IMR-90 (cell line): ENCODE results near the gene NAA30. TPM values are rescaled to one million over a fixed set of nuclear protein-coding genes. Genes with fewer than 3 reads are reported as not detected.

Experiments used
- ATAC-seq: fragments of 200-7000 bp; cut with Tn5 transposase; 2 replicates; pipeline ENCODE4 v1.9.1; 2020; ENCODE audit warnings: low read depth, mild to moderate bottlenecking, moderate library complexity
- BruUV-seq: library from RNA; stranded (reverse); fragments of 400-500 nt; replicated peaks from 2 replicates; lab custom pipeline; 2021; lab: Mats Ljungman, UMichigan
- CTCF ChIA-PET: fragments of 300-600 bp; formaldehyde crosslinking; extraction: SDS; loops from one replicate; lab custom pipeline; 2021; ENCODE audit warnings: antibody characterized with exemption; lab: Yijun Ruan, JAX
- POLR2A ChIA-PET: fragments of 300-600 bp; sonication (Branson Sonifier 250); formaldehyde crosslinking; loops from one replicate; lab custom pipeline; 2022; ENCODE audit warnings: antibody characterized with exemption; ENCODE audit not compliant: unreplicated experiment; lab: Charles Lee
- DNase-seq: peaks from one replicate; pipeline ENCODE4 v3.0.0; 2013
- H2AFZ ChIP-seq: replicated peaks from 2 replicates; pipeline ENCODE3; 2013; ENCODE audit warnings: low read length, mild to moderate bottlenecking; ENCODE audit not compliant: poor library complexity
- H2AK5ac ChIP-seq: 2 replicates; pipeline ENCODE4 v1.6.1; 2013; ENCODE audit warnings: low read depth, low read length, inconsistent platforms
- H2AK9ac ChIP-seq: replicated peaks from 2 replicates; pipeline ENCODE3; 2013; ENCODE audit warnings: mild to moderate bottlenecking, low read depth, low read length, moderate library complexity; ENCODE audit not compliant: poor library complexity
- H2BK120ac ChIP-seq: 2 replicates; pipeline ENCODE4 v1.6.1; 2013; ENCODE audit warnings: low read depth, low read length, inconsistent platforms
- H2BK15ac ChIP-seq: 3 replicates; pipeline ENCODE4 v1.6.1; 2013; ENCODE audit warnings: low read depth, low read length, inconsistent platforms
- H2BK20ac ChIP-seq: 2 replicates; pipeline ENCODE4 v1.6.1; 2013; ENCODE audit warnings: low read depth, mild to moderate bottlenecking, inconsistent platforms, low read length, moderate library complexity
- H2BK5ac ChIP-seq: 2 replicates; pipeline ENCODE4 v1.6.1; 2013; ENCODE audit warnings: mild to moderate bottlenecking, low read depth, low read length, inconsistent platforms; ENCODE audit not compliant: poor library complexity, severe bottlenecking
- H3K14ac ChIP-seq: replicated peaks from 2 replicates; pipeline ENCODE4 v1.6.1; 2013; ENCODE audit warnings: low read depth, low read length, inconsistent platforms
- H3K18ac ChIP-seq: 2 replicates; pipeline ENCODE4 v1.6.1; 2013; ENCODE audit warnings: low read depth, low read length, control low read depth
- H3K23ac ChIP-seq: 2 replicates; pipeline ENCODE4 v1.6.1; 2013; ENCODE audit warnings: low read depth, low read length, inconsistent platforms
- H3K27ac ChIP-seq: 2 replicates; pipeline ENCODE4 v1.5.1; 2013; ENCODE audit warnings: mild to moderate bottlenecking, control low read depth, low read length; ENCODE audit not compliant: insufficient read depth
- H3K27me3 ChIP-seq: 2 replicates; pipeline ENCODE4 v1.6.1; 2013; ENCODE audit warnings: low read length; ENCODE audit not compliant: control insufficient read depth, insufficient read depth
- H3K36me3 ChIP-seq: 2 replicates; pipeline ENCODE4 v1.6.1; 2013; ENCODE audit warnings: low read length, mixed read lengths; ENCODE audit not compliant: control insufficient read depth, insufficient read depth
- H3K4ac ChIP-seq: 2 replicates; pipeline ENCODE4 v1.6.1; 2013; ENCODE audit warnings: low read depth, low read length, inconsistent platforms
- H3K4me1 ChIP-seq: 2 replicates; pipeline ENCODE4 v1.6.1; 2013; ENCODE audit warnings: low read length, mixed read lengths; ENCODE audit not compliant: control insufficient read depth, insufficient read depth
- H3K4me2 ChIP-seq: 2 replicates; pipeline ENCODE4 v1.6.1; 2013; ENCODE audit warnings: low read depth, mild to moderate bottlenecking, control low read depth, low read length, moderate library complexity
- H3K4me3 ChIP-seq: 2 replicates; pipeline ENCODE4 v1.5.1; 2013; ENCODE audit warnings: low read depth, mild to moderate bottlenecking, control low read depth, low read length, moderate library complexity; ENCODE audit not compliant: insufficient read depth
- H3K56ac ChIP-seq: 2 replicates; pipeline ENCODE4 v1.6.1; 2013; ENCODE audit warnings: low read length, inconsistent platforms; ENCODE audit not compliant: insufficient read depth; ENCODE audit errors: extremely low read depth
- H3K79me1 ChIP-seq, 2 experiments: 2 replicates each; pipeline ENCODE4 v1.6.1; 2013; ENCODE audit warnings: low read length in 2 of 2, inconsistent platforms in 1 of 2, low read depth in 1 of 2
- H3K9ac ChIP-seq: 2 replicates; pipeline ENCODE4 v1.6.1; 2013; ENCODE audit warnings: low read depth, low read length, control low read depth
- H3K9me1 ChIP-seq: 2 replicates; pipeline ENCODE4 v1.6.1; 2013; ENCODE audit warnings: low read length, inconsistent platforms; ENCODE audit not compliant: insufficient read depth
- H3K9me3 ChIP-seq: 2 replicates; pipeline ENCODE4 v1.6.1; 2013; ENCODE audit warnings: low read length; ENCODE audit not compliant: control insufficient read depth, insufficient read depth
- H4K20me1 ChIP-seq: 2 replicates; pipeline ENCODE4 v1.6.1; 2013; ENCODE audit warnings: low read length, inconsistent platforms; ENCODE audit not compliant: insufficient read depth
- H4K5ac ChIP-seq: 2 replicates; pipeline ENCODE4 v1.6.1; 2013; ENCODE audit warnings: mild to moderate bottlenecking, low read depth, low read length, control low read depth
- H4K8ac ChIP-seq, 2 experiments: 2 replicates each; pipeline ENCODE4 v1.6.1; 2013; ENCODE audit warnings: low read depth in 2 of 2, low read length in 2 of 2, control low read depth in 1 of 2, inconsistent platforms in 1 of 2
- H4K91ac ChIP-seq: 2 replicates; pipeline ENCODE4 v1.6.1; 2013; ENCODE audit warnings: low read depth, low read length, inconsistent platforms; ENCODE audit not compliant: insufficient read depth
- BHLHE40 ChIP-seq: fragments of 150-350 bp; IDR thresholded peaks from 2 replicates; pipeline ENCODE4 v1.6.1; 2016; ENCODE audit warnings: mild to moderate bottlenecking, low read depth, low read length
- CEBPB ChIP-seq: IDR thresholded peaks from 2 replicates; pipeline ENCODE4 v1.6.1; 2012; ENCODE audit warnings: low read depth, low read length, improper control_type of control experiment
- CHD1 ChIP-seq: IDR thresholded peaks from 2 replicates; pipeline ENCODE4 v1.6.1; 2012; ENCODE audit warnings: low read depth, low read length, improper control_type of control experiment
- ELK1 ChIP-seq: fragments of 150-350 bp; IDR thresholded peaks from 2 replicates; pipeline ENCODE4 v1.6.1; 2016; ENCODE audit warnings: low read depth, mild to moderate bottlenecking, low read length, moderate library complexity, borderline replicate concordance
- FOS ChIP-seq: fragments of 150-350 bp; IDR thresholded peaks from 2 replicates; pipeline ENCODE4 v1.6.1; 2016; ENCODE audit warnings: low read depth, low read length
- MAFK ChIP-seq: IDR thresholded peaks from 2 replicates; pipeline ENCODE4 v1.6.1; 2012; ENCODE audit warnings: low read depth, low read length, improper control_type of control experiment
- MAZ ChIP-seq: IDR thresholded peaks from 2 replicates; pipeline ENCODE4 v1.6.1; 2012; ENCODE audit warnings: low read depth, mild to moderate bottlenecking, low read length, improper control_type of control experiment, moderate library complexity, borderline replicate concordance
- MXI1 ChIP-seq: IDR thresholded peaks from 2 replicates; pipeline ENCODE4 v1.6.1; 2012; ENCODE audit warnings: low read depth, mild to moderate bottlenecking, low read length, moderate library complexity, borderline replicate concordance
- NFE2L2 ChIP-seq: fragments of 150-350 bp; IDR thresholded peaks from 2 replicates; pipeline ENCODE4 v1.6.1; 2016; ENCODE audit warnings: low read depth, mild to moderate bottlenecking, low read length
- POLR2A ChIP-seq: IDR thresholded peaks from 2 replicates; pipeline ENCODE4 v1.6.1; 2012; ENCODE audit warnings: mild to moderate bottlenecking, low read depth, low read length
- RAD21 ChIP-seq: IDR thresholded peaks from 2 replicates; pipeline ENCODE4 v1.6.1; 2012; ENCODE audit warnings: low read length, improper control_type of control experiment
- RCOR1 ChIP-seq: IDR thresholded peaks from 2 replicates; pipeline ENCODE4 v1.6.1; 2012; ENCODE audit warnings: mild to moderate bottlenecking, low read length, improper control_type of control experiment; ENCODE audit not compliant: insufficient replicate concordance
- RFX5 ChIP-seq: IDR thresholded peaks from 2 replicates; pipeline ENCODE4 v1.8.0; 2012; ENCODE audit warnings: low read depth, mild to moderate bottlenecking, low read length, moderate library complexity
- SMC3 ChIP-seq: fragments of 150-350 bp; IDR thresholded peaks from 2 replicates; pipeline ENCODE4 v1.6.1; 2016; ENCODE audit warnings: low read depth, mild to moderate bottlenecking, antibody characterized with exemption, low read length, moderate library complexity
- WGBS, 2 experiments: methylation state at CpG; one replicate each; pipeline versions ENCODE4 v1.1.5 to v1.1.7; 2013; ENCODE audit warnings: missing lambda C conversion rate in 2 of 2; ENCODE audit not compliant: insufficient read length in 1 of 2; ENCODE audit errors: extremely low coverage in 2 of 2; 5-methylcytosine and 5-hydroxymethylcytosine counted together
- dilution Hi-C: fragments of 300-500 bp; cut with HindIII; formaldehyde crosslinking; loops from one replicate; pipeline ENCODE4 v1.14.3; 2018; ENCODE audit warnings: low sequenced_read_pairs; ENCODE audit not compliant: unreplicated experiment
- in situ Hi-C: fragments of 300-500 bp; cut with MboI; formaldehyde crosslinking; loops from 3 replicates; pipeline ENCODE4 v1.14.3; 2019; ENCODE audit warnings: low sequenced_read_pairs, inconsistent platforms, mixed read lengths
- intact Hi-C: fragments of 100-400 bp; cut with micrococcal nuclease; formaldehyde crosslinking; loops from 2 replicates; pipeline ENCODE4 v1.10.0; 2022
- polyA plus RNA-seq, 3 experiments: library from polyadenylated mRNA; depleted of rRNA; stranded (reverse); fragments of >200 nt; gene quantifications; 2 replicates each; pipeline ENCODE4 v1.2.3, GENCODE V29; 2012; ENCODE audit warnings: low replicate concordance in 1 of 3
- total RNA-seq: library from RNA; depleted of rRNA; stranded (reverse); fragments of >200 nt; gene quantifications from 2 replicates; pipeline ENCODE4 v1.2.3, GENCODE V29; 2012
- TF ChIP-seq, protein P1 (sequence below): fragments of 150-350 bp; IDR thresholded peaks from 2 replicates; pipeline ENCODE4 v1.6.1; 2017; ENCODE audit warnings: mild to moderate bottlenecking, antibody characterized with exemption, low read length, low read depth
- TF ChIP-seq, protein P2 (sequence below): conservative IDR thresholded peaks from 2 replicates; pipeline ENCODE4 v1.5.1; 2012; ENCODE audit warnings: mild to moderate bottlenecking, low read depth, low read length, improper control_type of control experiment

The NAA30 gene
- total and polyA plus RNA-seq, 2 of the 4 experiments (the other 2 are of a cell fraction), result 5.8 to 24.4 TPM

DNA sequence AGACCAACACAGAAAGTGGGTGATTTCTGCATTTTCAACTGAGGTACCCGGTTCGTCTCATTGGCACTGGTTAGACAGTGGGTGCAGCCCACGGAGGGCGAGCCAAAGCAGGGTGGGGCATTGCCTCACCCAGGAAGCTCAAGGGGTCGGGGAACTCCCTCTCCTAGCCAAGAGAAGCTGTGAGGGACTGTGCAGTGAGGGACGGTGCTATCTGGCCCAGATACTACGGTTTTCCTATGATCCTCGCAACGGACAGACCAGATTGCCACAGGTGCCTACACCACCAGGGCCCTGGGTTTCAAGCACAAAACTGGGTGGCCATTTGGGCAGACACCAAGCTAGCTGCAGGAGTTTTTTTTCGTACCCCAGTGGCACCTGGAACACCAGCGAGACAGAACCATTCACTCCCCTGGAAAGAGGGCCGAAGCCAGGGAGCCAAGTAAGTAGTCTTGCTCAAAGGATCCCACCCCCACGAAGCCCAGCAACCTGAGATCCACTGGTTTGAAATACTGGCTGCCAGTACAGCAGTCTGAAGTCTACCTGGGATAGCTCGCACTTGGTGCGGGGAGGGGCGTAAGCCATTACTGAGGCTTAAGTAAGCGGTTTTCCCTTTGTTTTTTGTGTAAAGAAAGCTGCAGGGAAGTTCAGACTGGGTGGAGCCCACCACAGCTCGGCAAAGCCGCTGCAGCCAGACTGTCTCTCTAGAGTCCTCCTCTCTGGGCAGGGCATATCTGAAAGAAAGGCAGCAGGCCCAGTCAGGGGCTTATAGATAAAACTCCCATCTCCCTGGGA is 25.5 kb upstream of the NAA30 start:
- Histone ChIP-seq H4K5ac (no peak overlapping the region), H3K9me1 (no peaks in the 10 kb centered on the region), H2BK20ac (no peak overlapping the region), H3K14ac (no peak overlapping the region), H3K4me2 (no peak overlapping the region), H3K4me1 (no peaks in the 10 kb centered on the region), H4K91ac (no peak overlapping the region), H3K4me3 (no peak overlapping the region), H3K18ac (no peak overlapping the region), H3K4ac (no peak overlapping the region), H4K8ac (no peak overlapping the region), H3K9ac (no peak overlapping the region), H2AK5ac (no peak overlapping the region), H3K9me3 (no peaks in the 10 kb centered on the region), H2BK5ac (no peak overlapping the region), H2BK120ac (no peak overlapping the region), H2AFZ (no peak overlapping the region), H2AK9ac (no peak overlapping the region), H3K23ac (no peak overlapping the region), H3K56ac (no peak overlapping the region), H3K36me3 (no peaks in the 10 kb centered on the region), H3K79me1 (no peaks in the 10 kb centered on the region), H3K27ac (no peak overlapping the region), H3K27me3 (peaks cover 4% of the 10 kb centered on the region), H4K20me1 (no peaks in the 10 kb centered on the region), H2BK15ac (no peak overlapping the region)
- no TSS peak for BruUV-seq
- no peak for TF ChIP-seq MAFK
- TF ChIP-seq, protein P1, sequence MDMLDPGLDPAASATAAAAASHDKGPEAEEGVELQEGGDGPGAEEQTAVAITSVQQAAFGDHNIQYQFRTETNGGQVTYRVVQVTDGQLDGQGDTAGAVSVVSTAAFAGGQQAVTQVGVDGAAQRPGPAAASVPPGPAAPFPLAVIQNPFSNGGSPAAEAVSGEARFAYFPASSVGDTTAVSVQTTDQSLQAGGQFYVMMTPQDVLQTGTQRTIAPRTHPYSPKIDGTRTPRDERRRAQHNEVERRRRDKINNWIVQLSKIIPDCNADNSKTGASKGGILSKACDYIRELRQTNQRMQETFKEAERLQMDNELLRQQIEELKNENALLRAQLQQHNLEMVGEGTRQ, result no peak
- no peak for TF ChIP-seq RAD21
- TF ChIP-seq BHLHE40, result no peak
- no peak for TF ChIP-seq MXI1
- TF ChIP-seq FOS, result no peak
- TF ChIP-seq, protein P2, sequence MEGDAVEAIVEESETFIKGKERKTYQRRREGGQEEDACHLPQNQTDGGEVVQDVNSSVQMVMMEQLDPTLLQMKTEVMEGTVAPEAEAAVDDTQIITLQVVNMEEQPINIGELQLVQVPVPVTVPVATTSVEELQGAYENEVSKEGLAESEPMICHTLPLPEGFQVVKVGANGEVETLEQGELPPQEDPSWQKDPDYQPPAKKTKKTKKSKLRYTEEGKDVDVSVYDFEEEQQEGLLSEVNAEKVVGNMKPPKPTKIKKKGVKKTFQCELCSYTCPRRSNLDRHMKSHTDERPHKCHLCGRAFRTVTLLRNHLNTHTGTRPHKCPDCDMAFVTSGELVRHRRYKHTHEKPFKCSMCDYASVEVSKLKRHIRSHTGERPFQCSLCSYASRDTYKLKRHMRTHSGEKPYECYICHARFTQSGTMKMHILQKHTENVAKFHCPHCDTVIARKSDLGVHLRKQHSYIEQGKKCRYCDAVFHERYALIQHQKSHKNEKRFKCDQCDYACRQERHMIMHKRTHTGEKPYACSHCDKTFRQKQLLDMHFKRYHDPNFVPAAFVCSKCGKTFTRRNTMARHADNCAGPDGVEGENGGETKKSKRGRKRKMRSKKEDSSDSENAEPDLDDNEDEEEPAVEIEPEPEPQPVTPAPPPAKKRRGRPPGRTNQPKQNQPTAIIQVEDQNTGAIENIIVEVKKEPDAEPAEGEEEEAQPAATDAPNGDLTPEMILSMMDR, result no peak
- TF ChIP-seq RCOR1, result no peak
- no peak for TF ChIP-seq SMC3
- TF ChIP-seq NFE2L2, result no peak
- no peak for TF ChIP-seq POLR2A
- TF ChIP-seq ELK1, result no peak
- no peak for TF ChIP-seq CHD1
- TF ChIP-seq CEBPB, result no peak
- no peak for TF ChIP-seq MAZ
- TF ChIP-seq RFX5, result no peak
- no peak for DNase-seq
- in situ Hi-C loops (no loop called here), intact Hi-C loops (no loop called here), dilution Hi-C loops (no loop called here)
- CTCF ChIA-PET, result no interaction called here
- 65% methylated on average over 4 of the region's 19 CpGs; no CpG with 5 or more reads in 1 of the 2 experiments for WGBS, 2 experiments
- no peak for ATAC-seq
- POLR2A ChIA-PET, result no interaction called here
